Panc1 (cell line): ENCODE measurements around the gene FAM236D.
"Not testable (repeated sequence)": the region's sequence is repeated elsewhere in the genome, so short reads cannot be mapped to it uniquely, and the experiment has no call there.

Source experiments
- CTCF ChIP-seq: fragments of 450-650 bp; IDR thresholded peaks from 2 replicates; pipeline ENCODE4 v1.5.1; 2017; ENCODE audit warnings: mild to moderate bottlenecking
- POLR2AphosphoS5 ChIP-seq: IDR thresholded peaks from 2 replicates; pipeline ENCODE4 v1.6.1; 2012; ENCODE audit warnings: mild to moderate bottlenecking, low read depth, low read length, moderate library complexity

- TF ChIP-seq CTCF, POLR2AphosphoS5: not testable (repeated sequence)
These were observed 25.4 kb downstream of the FAM236D start, which contains the start of gene FAM236B for GRCh38 chrX:72782560-72782959.
